ENCODE measurements around the gene ZBTB7B. TPM values are rescaled to one million over a fixed set of nuclear protein-coding genes. Genes with fewer than 3 reads are reported as not detected.
A peak's percentile ranks its signal among the peaks of the same experiment; 100 is the strongest.

Gene ZBTB7B
- total and polyA plus RNA-seq, 9 of the 15 experiments (the other 6 are each of a cell fraction or from before 2014, with no cell fraction given): 0.04 to 46.5 (median 15.2) TPM

- TF ChIP-seq ZBTB1 (CRISPR knock-in tag; IDR thresholded peaks at IDR 0.05; ENCODE audit: borderline replicate concordance, low read depth) (no peak), KAT8 (IDR thresholded peaks at IDR 0.05; ENCODE audit: low read depth) (no peak), SUPT5H (IDR thresholded peaks at IDR 0.05) (peak; percentile 60), ZNF184 (CRISPR knock-in tag; IDR thresholded peaks at IDR 0.05) (no peak), PPARD (CRISPR knock-in tag; IDR thresholded peaks at IDR 0.05) (no peak), E2F4 (CRISPR knock-in tag; IDR thresholded peaks at IDR 0.05; ENCODE audit: low read depth) (no peak), SMAD1 (IDR thresholded peaks at IDR 0.05; ENCODE audit: low read depth, low read length, partially characterized antibody) (no peak), ID3 (CRISPR knock-in tag; IDR thresholded peaks at IDR 0.05) (no peak), ID3 (tag; IDR thresholded peaks at IDR 0.05) (peak; percentile 54; the same call in 1 of the 2 replicates), PHF21A (IDR thresholded peaks at IDR 0.05; ENCODE audit: borderline replicate concordance, low read depth) (no peak), ARID1B (IDR thresholded peaks at IDR 0.05) (no peak), BCL6 (CRISPR knock-in tag; IDR thresholded peaks at IDR 0.05) (no peak), MYC (IDR thresholded peaks at IDR 0.05; ENCODE audit: low read depth, low read length) (no peak; the same call in 1 of the 2 replicates), MYC (CRISPR knock-in tag; IDR thresholded peaks at IDR 0.05; ENCODE audit: borderline replicate concordance, low read depth) (no peak), ZBTB8A (IDR thresholded peaks at IDR 0.05; ENCODE audit: partially characterized antibody) (no peak), RFX7 (CRISPR knock-in tag; IDR thresholded peaks at IDR 0.05) (no peak), ZNF583 (CRISPR knock-in tag; IDR thresholded peaks at IDR 0.05) (no peak), ZFP91 (CRISPR knock-in tag; IDR thresholded peaks at IDR 0.05) (no peak), RHOXF2B (CRISPR knock-in tag; conservative IDR thresholded peaks at IDR 0.05) (no peak), NR1H2 (CRISPR knock-in tag; IDR thresholded peaks at IDR 0.05) (no peak), ASH1L (IDR thresholded peaks at IDR 0.05; ENCODE audit: borderline replicate concordance, low read depth, partially characterized antibody) (no peak), MEIS2 (IDR thresholded peaks at IDR 0.05; ENCODE audit: partially characterized antibody) (no peak), PHB2 (IDR thresholded peaks at IDR 0.05; ENCODE audit: low read depth) (no peak)
- TF ChIP-seq, protein P1, sequence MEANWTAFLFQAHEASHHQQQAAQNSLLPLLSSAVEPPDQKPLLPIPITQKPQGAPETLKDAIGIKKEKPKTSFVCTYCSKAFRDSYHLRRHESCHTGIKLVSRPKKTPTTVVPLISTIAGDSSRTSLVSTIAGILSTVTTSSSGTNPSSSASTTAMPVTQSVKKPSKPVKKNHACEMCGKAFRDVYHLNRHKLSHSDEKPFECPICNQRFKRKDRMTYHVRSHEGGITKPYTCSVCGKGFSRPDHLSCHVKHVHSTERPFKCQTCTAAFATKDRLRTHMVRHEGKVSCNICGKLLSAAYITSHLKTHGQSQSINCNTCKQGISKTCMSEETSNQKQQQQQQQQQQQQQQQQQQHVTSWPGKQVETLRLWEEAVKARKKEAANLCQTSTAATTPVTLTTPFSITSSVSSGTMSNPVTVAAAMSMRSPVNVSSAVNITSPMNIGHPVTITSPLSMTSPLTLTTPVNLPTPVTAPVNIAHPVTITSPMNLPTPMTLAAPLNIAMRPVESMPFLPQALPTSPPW (CRISPR knock-in tag; IDR thresholded peaks at IDR 0.05): peak; percentile 90; the same call in 1 of the 2 replicates
- TF ChIP-seq, protein P2, sequence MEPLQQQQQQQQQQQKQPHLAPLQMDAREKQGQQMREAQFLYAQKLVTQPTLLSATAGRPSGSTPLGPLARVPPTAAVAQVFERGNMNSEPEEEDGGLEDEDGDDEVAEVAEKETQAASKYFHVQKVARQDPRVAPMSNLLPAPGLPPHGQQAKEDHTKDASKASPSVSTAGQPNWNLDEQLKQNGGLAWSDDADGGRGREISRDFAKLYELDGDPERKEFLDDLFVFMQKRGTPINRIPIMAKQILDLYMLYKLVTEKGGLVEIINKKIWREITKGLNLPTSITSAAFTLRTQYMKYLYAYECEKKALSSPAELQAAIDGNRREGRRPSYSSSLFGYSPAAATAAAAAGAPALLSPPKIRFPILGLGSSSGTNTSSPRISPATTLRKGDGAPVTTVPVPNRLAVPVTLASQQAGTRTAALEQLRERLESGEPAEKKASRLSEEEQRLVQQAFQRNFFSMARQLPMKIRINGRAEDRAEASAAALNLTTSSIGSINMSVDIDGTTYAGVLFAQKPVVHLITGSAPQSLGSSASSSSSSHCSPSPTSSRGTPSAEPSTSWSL (CRISPR knock-in tag; IDR thresholded peaks at IDR 0.05; ENCODE audit: borderline replicate concordance): no peak
Measured at GRCh38 chr1:155063550-155064110, 61.0 kb downstream of the ZBTB7B start, which contains the start of gene EFNA4 (continued).

Data from K562 (cell line).